GM18526 (cell line): Measurements from ENCODE around the gene SSUH2.

Source experiments
- POLR2A ChIP-seq: IDR thresholded peaks from 3 replicates; pipeline ENCODE4 v1.6.1; 2011; ENCODE audit not compliant: insufficient read length; ENCODE audit errors: extremely low read depth

Gene SSUH2

DNA sequence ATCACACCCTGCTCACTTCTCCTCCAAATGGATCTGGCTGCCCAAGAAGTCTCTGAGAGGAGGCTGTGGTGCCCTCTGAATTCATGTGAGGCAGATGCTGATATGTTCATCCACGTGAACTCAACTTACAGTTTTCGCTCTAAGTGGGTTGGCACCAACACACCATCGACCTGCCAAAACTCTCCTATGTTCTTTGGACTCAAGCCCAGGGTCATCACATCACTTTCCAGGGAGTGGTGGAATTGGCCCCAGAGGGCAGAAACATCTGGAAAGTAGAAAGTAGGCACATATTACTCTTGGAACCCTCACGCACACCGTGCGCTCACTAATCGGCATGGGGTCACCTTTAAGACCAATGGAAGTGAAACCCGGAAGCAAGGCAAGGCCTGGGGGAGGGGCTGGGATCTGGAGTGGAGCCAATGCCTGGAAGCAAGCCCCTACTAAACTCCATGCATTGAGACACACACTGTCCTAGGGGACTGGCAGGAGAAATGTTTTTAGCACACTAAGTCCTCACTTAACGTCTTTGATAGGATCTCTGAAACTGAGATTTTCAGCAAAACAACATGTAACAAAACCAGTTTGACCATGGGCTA, 41.4 kb downstream of the SSUH2 start:
- no peak for TF ChIP-seq POLR2A

DNA sequence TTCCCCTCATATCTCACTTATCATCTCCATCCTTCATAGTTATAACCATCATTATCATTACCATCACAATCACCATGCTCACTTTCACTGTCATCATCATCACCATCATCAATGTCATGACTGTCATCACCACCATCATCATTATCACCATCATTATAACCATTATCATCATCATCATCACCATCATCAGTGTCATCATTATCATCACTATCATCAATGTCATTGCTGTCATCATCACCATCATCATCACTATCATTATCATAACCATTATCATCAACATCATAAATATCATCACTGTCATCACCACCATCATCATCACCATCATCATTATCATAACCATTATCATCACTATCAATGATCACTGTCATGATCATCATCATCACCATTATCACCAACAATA, 44.1 kb downstream of the SSUH2 start:
- TF ChIP-seq POLR2A = no peak

DNA sequence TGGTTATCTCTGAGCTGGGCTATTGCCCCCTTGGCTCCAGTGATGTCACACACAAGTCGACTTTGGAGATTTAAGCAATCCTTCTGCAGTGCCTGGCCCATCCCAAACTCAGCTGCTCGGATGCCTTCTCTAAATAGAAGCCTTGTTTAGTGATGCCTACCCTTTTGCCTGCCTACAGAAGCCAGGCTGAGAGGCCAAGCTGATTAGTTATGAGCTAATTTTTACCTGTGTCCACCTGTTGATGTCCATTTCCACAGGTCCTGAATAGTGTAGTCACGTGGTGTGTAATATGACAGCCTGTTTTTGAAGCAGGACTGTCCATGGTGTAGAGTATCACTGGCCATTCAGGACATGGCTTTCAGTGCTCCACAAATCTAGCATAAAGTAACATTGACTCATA, 45.5 kb downstream of the SSUH2 start:
- TF ChIP-seq POLR2A = no peak

DNA sequence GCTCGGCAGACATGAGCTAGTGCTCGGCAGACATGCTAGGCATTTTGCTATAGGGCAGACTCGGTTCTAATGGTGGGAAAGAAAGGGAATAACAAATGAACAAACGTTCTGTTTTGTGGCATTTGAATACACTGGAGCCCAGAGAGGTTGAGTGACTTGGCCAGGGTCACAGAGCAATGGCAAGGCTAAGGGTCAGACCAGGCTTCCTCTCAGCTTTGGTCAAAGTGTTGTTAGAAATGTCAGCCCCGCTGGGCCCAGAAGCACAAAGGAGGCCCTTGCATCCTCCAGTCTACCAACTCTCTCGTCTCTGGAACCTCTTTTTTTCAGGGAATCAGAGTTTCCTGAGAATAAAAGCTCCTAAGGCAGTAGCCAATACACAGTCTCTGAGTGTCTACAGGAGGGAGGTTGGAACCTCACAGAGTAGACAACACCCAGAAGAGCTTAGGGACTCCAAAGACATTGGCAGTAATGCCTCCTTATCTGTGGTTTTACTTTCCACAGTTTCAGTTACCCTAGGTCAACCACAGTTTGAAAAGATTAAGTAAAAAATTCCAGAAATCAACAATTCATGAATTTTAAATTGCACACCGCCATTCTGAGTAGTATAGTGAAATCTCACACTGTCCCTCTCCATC, 47.3 kb downstream of the SSUH2 start:
- TF ChIP-seq POLR2A = no peak

DNA sequence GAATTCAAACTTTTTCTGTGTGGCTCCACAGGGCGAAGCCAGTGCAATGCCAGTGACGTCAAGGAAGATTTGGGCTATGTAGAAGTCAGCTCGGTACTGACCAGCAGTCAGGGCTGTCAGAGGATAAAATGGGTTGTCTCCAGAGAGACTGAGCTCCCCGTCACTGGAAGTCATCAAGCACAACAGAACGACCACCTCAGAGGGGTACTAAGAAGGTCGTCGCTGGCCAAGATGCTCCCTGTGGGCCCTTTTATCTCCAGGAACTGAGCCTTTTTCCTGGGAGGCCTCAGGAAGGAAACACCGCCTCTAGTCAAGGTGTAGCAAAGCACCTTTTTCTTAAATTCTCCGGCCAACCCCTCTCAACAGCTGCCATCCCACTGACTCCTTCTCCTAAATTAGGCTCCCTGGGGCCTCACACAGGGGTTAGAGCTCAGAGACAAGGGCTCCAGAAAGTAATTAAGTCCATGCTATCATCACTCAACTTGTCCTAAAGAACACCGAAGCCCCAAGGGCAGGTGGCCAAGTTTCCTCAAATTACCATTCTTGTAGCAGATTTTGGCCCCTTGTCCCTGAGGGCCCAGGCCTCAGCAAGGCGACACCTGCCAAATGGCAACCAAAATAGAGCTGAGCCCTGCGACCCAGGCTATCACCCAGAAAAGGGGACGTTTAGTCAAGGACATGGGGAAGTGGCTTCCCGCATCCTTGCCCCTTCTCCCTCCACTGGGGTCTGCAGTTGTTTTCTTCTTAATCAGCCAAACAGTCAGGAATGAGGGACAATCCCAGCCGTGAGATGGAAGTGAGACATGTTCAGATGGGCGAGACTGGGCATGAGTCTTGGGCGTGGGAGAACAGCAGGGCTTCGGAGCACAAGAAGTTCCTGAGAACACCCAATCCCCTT, 48.0 kb downstream of the SSUH2 start:
- no peak for TF ChIP-seq POLR2A

DNA sequence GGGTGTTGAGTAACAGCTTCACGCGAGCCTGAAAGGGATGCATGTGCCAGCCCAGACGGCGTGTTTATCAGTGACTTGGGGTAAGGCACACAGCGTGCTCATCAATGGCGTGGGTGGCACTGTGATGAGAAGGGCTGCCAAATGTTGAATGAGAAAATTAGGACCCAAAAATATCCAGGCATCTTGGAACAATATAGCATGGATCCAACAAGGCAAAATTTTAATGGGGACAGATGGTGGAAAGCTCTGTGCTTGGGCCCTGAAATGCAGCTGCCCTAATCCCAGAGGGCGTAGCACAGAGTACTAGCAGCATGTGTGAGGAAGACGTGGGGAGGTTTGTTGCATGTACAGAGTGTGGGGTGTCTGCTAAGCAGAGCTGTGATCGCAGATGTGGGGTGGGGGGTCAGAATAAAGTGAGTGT, 48.9 kb downstream of the SSUH2 start:
- TF ChIP-seq POLR2A = no peak

DNA sequence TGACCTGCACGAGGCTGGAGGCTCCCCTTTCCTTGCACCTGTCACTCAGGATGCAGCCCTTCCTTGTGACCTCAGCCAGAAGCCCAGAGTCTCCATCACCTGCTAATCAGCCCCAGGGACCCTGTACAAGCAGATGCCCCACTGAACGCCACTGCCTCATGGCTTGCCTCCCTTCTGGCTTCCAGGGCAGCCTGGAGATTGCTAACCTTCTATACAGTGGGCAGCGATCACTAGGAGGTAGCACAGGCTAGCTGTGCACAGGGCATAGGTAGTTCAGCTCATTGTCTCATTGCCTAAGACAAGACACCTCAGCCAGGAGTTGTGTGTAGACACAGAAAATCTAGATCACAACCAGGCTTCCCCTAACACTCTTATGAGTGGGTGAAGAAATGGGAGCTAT, 49.3 kb downstream of the SSUH2 start:
- TF ChIP-seq POLR2A = no peak

DNA sequence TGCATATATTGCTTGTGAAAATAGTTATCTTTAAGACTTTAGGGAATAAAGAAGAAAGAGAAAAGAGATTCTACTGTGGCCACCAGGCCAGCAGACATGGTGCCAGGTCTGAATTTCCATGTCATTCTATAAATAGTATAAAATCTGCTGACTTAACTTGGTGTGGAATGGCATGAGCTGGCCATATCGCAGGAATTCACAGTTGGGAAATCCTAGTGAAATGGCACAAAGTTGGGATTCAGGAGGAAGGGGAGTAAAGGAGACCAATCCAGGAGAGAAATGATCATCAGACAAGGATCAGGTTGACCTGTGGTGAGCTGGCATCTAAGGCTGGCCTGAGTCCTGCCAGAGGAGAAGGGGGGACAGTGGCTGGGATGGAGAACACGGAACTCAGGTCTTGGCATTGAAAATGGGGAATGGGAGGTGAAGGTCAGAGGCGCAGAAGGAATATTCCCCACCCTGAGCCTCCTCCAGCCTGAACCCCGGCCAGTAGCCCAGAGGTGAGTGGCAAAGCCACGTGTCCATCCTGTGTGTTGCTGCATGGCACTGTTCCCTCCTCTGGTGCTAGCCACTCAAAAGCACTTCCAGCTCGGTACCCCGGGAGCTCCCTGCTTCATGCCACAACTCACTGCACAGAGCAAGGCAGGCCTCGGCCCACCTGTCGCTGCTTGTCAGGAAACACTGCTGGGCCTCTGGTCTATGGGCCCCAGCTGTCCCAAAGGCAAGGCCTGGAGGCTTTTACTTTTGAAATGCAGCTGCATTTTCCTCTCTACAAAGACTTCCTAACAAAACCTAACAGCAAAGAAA, 51.4 kb downstream of the SSUH2 start:
- TF ChIP-seq POLR2A = no peak

DNA sequence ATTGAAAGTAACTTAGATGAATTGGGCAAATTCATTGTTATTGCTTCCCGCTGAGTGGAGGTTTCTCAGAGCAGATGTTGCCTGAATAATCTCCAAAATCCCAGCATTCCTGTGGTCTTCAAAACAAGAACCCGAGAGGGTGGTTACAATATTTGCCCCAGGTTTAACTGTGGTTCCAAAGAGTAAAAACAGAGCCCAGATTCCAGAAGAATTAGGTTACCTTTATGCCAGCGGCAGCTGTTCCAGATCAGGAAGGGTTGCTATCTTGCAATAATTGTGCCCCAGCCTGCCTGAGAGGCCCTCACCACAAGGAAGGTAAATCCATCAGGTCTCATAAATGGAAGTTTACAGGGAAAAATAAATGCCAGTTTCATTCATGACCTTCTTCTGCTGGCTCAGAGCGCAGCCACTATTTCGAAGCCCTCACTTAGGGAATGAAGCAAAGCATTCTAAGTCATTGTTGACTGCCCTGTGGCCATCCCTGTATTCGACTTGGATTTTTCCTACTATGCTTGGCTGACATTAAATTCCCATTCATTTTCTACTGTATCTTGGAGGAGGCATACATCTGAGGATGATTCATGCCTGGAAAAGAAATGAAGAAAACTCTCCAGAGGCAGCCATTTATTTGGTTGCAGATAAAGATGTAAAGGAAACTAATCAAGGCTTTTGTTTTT, 54.6 kb downstream of the SSUH2 start:
- TF ChIP-seq POLR2A = no peak

DNA sequence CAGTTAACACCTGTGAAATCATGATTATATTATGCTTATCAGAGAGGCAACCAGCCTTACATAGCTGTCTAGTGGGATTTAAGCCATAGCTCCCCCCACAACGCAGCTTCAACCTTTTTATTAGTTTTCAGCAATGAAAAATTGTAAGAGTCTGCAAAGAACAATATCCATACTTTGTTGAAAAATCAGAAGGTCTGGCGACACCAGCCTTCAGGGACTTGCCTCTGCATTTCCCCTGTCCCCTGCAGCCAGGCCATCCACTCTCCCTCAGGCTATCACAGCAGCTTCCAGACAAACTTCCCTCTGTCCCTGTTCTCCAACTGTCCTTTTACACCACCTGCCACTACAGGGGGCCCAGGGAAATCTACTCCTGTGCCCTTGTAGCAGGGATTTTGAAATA, 59.9 kb downstream of the SSUH2 start:
- TF ChIP-seq POLR2A = no peak

DNA sequence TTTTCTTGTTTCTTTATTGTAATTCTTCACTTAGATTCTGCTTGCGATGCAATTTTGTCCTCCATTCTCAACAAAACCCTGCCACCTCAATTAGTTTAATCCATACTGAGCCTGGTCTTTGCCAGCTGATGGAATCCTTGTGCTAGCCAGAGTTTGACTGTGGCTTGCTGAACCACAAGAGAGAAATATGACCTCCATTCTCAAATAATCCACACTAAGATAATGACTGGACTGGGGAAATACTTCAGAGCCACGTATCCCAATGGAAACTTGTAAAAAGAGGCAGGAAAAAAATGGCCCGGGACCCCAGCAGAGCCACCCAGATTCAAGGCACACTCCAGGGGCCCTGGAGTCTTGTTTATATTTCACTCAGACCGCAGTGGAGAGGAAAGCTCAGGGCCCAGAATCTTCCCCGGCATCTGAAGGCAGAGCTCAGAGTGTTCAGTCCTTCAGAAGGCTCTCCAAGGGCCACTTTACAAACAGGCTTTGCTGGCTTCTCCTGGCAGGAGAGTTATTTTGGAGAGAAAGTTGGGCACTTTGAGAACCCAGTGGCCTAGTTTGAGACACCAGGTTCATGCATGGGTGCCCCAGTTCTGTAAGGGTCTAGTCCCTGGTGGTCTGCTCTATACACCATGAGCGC, 62.7 kb downstream of the SSUH2 start:
- no peak for TF ChIP-seq POLR2A

DNA sequence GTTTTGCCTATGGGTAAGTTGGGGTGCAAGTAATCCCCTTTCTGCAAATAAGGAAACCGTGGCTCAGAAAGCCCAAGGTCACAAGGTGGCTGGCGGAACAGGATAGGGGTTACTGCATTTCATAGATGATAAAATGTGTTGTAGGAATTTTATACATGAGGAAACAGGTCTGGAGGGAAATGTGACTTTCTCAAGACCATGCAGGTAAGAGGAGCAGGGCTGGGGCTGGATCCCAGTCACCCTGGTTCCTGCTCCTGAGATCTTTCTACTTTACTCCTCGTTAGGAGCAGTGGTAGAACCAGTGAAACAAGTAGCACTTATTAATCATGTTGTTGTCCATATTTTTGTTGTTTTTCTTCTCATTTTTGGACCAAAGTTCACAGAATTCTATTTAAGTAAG, 63.2 kb downstream of the SSUH2 start:
- TF ChIP-seq POLR2A = no peak

DNA sequence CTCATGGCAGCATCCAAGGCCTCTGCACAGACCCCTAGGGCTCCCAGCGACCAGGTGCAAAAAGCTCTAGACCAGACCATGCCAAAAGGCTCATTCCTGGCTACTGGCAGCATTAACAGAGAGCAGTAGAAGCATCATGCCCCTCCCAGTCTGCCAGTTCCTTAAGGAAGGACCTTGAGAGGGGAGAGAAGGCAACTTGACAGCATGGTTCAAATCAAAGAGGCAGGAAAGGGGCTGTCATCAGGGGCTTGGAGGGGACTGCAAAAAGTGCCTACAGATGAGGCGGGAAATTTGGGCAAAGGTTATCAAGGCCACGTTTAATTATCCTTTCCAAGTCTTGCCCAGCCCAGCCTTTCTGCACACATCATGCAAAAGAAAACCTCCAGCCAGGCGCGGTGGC, 64.7 kb downstream of the SSUH2 start:
- TF ChIP-seq POLR2A = no peak

DNA sequence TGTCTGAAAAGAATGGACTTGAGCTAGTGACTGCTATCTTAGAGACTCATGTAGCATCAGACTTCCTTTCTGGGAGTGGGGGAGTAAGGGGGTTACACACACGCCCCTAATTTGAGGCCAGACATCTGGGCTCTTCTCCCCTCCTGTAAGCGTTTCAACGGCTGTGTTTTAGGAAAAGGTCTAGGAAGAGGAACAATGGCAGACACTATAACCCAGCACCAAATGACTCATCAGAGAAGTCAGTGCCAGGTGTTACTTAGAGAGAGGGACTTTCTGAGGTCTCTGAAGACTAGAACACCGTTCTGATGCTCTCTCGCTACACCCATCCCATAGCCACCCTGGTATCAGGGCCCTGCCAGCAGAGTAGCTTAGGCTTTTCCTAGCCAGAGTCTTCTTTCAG, 65.5 kb downstream of the SSUH2 start:
- no peak for TF ChIP-seq POLR2A
